ENCODE data around the gene EPHA7.

EPHA7 gene

GRCh38 chr6:93351222-93351621, 68.1 kb downstream of the EPHA7 start:
- no peak for ATAC-seq
- TF ChIP-seq, protein P1, sequence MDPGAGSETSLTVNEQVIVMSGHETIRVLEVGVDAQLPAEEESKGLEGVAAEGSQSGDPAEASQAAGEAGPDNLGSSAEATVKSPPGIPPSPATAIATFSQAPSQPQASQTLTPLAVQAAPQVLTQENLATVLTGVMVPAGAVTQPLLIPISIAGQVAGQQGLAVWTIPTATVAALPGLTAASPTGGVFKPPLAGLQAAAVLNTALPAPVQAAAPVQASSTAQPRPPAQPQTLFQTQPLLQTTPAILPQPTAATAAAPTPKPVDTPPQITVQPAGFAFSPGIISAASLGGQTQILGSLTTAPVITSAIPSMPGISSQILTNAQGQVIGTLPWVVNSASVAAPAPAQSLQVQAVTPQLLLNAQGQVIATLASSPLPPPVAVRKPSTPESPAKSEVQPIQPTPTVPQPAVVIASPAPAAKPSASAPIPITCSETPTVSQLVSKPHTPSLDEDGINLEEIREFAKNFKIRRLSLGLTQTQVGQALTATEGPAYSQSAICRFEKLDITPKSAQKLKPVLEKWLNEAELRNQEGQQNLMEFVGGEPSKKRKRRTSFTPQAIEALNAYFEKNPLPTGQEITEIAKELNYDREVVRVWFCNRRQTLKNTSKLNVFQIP (CRISPR knock-in tag; IDR thresholded peaks at IDR 0.05; ENCODE audit: borderline replicate concordance, low read depth): no peak
- TF ChIP-seq ZFP3 (CRISPR knock-in tag; IDR thresholded peaks at IDR 0.05) (no peak), SNAI2 (CRISPR knock-in tag; IDR thresholded peaks at IDR 0.05) (no peak), RARB (CRISPR knock-in tag; IDR thresholded peaks at IDR 0.05) (no peak), CREB5 (CRISPR knock-in tag; IDR thresholded peaks at IDR 0.05; ENCODE audit: low read depth) (no peak), PPARA (CRISPR knock-in tag; IDR thresholded peaks at IDR 0.05; ENCODE audit: borderline replicate concordance) (no peak), ZNF70 (CRISPR knock-in tag; IDR thresholded peaks at IDR 0.05) (no peak), ZC3H10 (CRISPR knock-in tag; IDR thresholded peaks at IDR 0.05) (no peak), ESRRG (CRISPR knock-in tag; IDR thresholded peaks at IDR 0.05) (no peak), TOX (CRISPR knock-in tag; IDR thresholded peaks at IDR 0.05; ENCODE audit: borderline replicate concordance) (no peak), CSDC2 (CRISPR knock-in tag; IDR thresholded peaks at IDR 0.05) (no peak), TCF4 (CRISPR knock-in tag; IDR thresholded peaks at IDR 0.05; ENCODE audit: borderline replicate concordance) (no peak), OSR1 (CRISPR knock-in tag; IDR thresholded peaks at IDR 0.05) (no peak), ARNTL (CRISPR knock-in tag; IDR thresholded peaks at IDR 0.05; ENCODE audit: borderline replicate concordance, low read depth) (no peak), BACH2 (CRISPR knock-in tag; IDR thresholded peaks at IDR 0.05; ENCODE audit: borderline replicate concordance) (no peak), ZFP30 (CRISPR knock-in tag; IDR thresholded peaks at IDR 0.05) (no peak)
- TF ChIP-seq, protein P2, sequence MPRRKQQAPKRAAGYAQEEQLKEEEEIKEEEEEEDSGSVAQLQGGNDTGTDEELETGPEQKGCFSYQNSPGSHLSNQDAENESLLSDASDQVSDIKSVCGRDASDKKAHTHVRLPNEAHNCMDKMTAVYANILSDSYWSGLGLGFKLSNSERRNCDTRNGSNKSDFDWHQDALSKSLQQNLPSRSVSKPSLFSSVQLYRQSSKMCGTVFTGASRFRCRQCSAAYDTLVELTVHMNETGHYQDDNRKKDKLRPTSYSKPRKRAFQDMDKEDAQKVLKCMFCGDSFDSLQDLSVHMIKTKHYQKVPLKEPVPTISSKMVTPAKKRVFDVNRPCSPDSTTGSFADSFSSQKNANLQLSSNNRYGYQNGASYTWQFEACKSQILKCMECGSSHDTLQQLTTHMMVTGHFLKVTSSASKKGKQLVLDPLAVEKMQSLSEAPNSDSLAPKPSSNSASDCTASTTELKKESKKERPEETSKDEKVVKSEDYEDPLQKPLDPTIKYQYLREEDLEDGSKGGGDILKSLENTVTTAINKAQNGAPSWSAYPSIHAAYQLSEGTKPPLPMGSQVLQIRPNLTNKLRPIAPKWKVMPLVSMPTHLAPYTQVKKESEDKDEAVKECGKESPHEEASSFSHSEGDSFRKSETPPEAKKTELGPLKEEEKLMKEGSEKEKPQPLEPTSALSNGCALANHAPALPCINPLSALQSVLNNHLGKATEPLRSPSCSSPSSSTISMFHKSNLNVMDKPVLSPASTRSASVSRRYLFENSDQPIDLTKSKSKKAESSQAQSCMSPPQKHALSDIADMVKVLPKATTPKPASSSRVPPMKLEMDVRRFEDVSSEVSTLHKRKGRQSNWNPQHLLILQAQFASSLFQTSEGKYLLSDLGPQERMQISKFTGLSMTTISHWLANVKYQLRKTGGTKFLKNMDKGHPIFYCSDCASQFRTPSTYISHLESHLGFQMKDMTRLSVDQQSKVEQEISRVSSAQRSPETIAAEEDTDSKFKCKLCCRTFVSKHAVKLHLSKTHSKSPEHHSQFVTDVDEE (CRISPR knock-in tag; IDR thresholded peaks at IDR 0.05): no peak
- TF ChIP-seq, protein P3, sequence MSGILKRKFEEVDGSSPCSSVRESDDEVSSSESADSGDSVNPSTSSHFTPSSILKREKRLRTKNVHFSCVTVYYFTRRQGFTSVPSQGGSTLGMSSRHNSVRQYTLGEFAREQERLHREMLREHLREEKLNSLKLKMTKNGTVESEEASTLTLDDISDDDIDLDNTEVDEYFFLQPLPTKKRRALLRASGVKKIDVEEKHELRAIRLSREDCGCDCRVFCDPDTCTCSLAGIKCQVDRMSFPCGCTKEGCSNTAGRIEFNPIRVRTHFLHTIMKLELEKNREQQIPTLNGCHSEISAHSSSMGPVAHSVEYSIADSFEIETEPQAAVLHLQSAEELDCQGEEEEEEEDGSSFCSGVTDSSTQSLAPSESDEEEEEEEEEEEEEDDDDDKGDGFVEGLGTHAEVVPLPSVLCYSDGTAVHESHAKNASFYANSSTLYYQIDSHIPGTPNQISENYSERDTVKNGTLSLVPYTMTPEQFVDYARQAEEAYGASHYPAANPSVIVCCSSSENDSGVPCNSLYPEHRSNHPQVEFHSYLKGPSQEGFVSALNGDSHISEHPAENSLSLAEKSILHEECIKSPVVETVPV (CRISPR knock-in tag; IDR thresholded peaks at IDR 0.05): no peak

- no peak for TF ChIP-seq ARNTL (CRISPR knock-in tag; IDR thresholded peaks at IDR 0.05; ENCODE audit: borderline replicate concordance, low read depth)
Observed at GRCh38 chr6:93350774-93351173, 68.6 kb downstream of the EPHA7 start.

DNA sequence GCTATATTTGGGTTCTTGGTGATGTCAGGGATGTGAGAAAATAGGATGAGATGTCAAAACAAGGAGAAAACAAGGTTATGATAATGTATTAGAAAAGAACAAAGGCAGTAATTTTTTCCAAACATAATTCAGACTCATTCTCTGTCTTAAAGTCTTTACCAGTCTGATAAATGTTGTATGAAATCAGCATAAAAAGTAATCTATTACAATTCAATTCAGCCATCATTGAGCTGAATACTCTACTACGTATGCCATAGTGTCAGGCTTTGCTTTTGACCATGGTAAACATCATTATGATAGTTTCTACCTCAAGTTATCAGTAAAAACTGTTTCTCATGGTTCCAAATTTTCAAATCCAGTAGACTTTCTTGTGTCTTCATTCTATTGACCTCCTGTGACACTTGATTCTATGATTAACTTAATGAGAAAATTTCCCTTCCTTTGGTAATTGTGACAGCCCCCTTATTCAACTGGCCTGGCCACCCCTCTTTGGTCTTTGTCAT, 75.0 kb downstream of the EPHA7 start:
- TF ChIP-seq TOX (CRISPR knock-in tag; IDR thresholded peaks at IDR 0.05; ENCODE audit: borderline replicate concordance) (no peak), ZNF565 (CRISPR knock-in tag; conservative IDR thresholded peaks at IDR 0.05; ENCODE audit: low read depth) (no peak), CSDC2 (CRISPR knock-in tag; IDR thresholded peaks at IDR 0.05) (no peak), OSR1 (CRISPR knock-in tag; IDR thresholded peaks at IDR 0.05) (no peak)
- TF ChIP-seq, protein P4, sequence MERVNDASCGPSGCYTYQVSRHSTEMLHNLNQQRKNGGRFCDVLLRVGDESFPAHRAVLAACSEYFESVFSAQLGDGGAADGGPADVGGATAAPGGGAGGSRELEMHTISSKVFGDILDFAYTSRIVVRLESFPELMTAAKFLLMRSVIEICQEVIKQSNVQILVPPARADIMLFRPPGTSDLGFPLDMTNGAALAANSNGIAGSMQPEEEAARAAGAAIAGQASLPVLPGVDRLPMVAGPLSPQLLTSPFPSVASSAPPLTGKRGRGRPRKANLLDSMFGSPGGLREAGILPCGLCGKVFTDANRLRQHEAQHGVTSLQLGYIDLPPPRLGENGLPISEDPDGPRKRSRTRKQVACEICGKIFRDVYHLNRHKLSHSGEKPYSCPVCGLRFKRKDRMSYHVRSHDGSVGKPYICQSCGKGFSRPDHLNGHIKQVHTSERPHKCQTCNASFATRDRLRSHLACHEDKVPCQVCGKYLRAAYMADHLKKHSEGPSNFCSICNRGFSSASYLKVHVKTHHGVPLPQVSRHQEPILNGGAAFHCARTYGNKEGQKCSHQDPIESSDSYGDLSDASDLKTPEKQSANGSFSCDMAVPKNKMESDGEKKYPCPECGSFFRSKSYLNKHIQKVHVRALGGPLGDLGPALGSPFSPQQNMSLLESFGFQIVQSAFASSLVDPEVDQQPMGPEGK (CRISPR knock-in tag; IDR thresholded peaks at IDR 0.05; ENCODE audit: borderline replicate concordance): no peak
- TF ChIP-seq, protein P3 (CRISPR knock-in tag; IDR thresholded peaks at IDR 0.05): no peak
- no peak for ATAC-seq

More at GRCh38 chr6:93350774-93351173, 68.6 kb downstream of the EPHA7 start:
- no peak for ATAC-seq
